AG09319 (cell line): ENCODE data around the gene GPR4.

Experiments used
- DNase-seq: peaks from one replicate; pipeline ENCODE4 v3.0.0-alpha.2; 2010; ENCODE audit warnings: low read depth; ENCODE audit errors: extremely low read depth
- CTCF ChIP-seq: IDR thresholded peaks from 2 replicates; pipeline ENCODE4 v1.5.1; 2011; ENCODE audit warnings: low read depth, mild to moderate bottlenecking, inconsistent platforms, low read length, moderate library complexity

The GPR4 gene

GRCh38 chr19:45601524-45602374 lies at the start of gene GPR4:
Gene GPR4 (minus strand): TSS chr19:45602212. CDS start chr19:45591866, 10,346 bp downstream.
- no peak for DNase-seq
- TF ChIP-seq CTCF = no peak

GRCh38 chr19:45650722-45651121 lies 48.7 kb upstream of the GPR4 start:
- no peak for DNase-seq
- TF ChIP-seq CTCF = no peak

- TF ChIP-seq CTCF = no peak
- DNase-seq = no peak
Observed at GRCh38 chr19:45646345-45646698, 44.3 kb upstream of the GPR4 start.

- no peak for DNase-seq
- no peak for TF ChIP-seq CTCF
Observed at GRCh38 chr19:45645631-45646344, 43.8 kb upstream of the GPR4 start.

GRCh38 chr19:45645068-45645630 lies 43.1 kb upstream of the GPR4 start:
- TF ChIP-seq CTCF = no peak
- no peak for DNase-seq

- no peak for TF ChIP-seq CTCF
- no peak for DNase-seq
Observed at GRCh38 chr19:45643927-45644771, 42.1 kb upstream of the GPR4 start.
